SK-N-SH (cell line): ENCODE measurements around the gene NCS1. TPM values are rescaled to one million over a fixed set of nuclear protein-coding genes. Genes with fewer than 3 reads are reported as not detected.

Experiments used
- CTCF ChIA-PET: fragments of 300-600, 350-600 bp; formaldehyde crosslinking; extraction: SDS; loops from one replicate; lab custom pipeline; 2021; lab: Yijun Ruan, JAX
- POLR2A ChIA-PET: fragments of 350-600 bp; sonication (Branson Sonifier 250); formaldehyde crosslinking; extraction: SDS; loops from one replicate; lab custom pipeline; 2020; ENCODE audit warnings: antibody characterized with exemption, inconsistent platforms; lab: Yijun Ruan, JAX
- DNase-seq: peaks from one replicate; pipeline ENCODE4 v3.0.0; 2012
- H2AFZ ChIP-seq: fragments of 200-600 bp; sonication (generic); 2 replicates; pipeline ENCODE4 v1.8.1; 2016; ENCODE audit warnings: antibody characterized with exemption, mild to moderate bottlenecking, low read depth
- H3F3A ChIP-seq: fragments of 200-600 bp; sonication (generic); replicated peaks from 2 replicates; pipeline ENCODE3; 2016; ENCODE audit warnings: antibody characterized with exemption, mild to moderate bottlenecking; ENCODE audit not compliant: insufficient read depth
- H3K27ac ChIP-seq, 2 experiments: fragments of 200-500 bp in 1 of 2; fragments of 200-600 bp in 1 of 2; sonication (Bioruptor generic) in 1 of 2; sonication (generic), shearing (Covaris generic) in 1 of 2; 2 replicates each; pipeline versions ENCODE4 v1.5.1 to v1.6.1; 2014 to 2016; ENCODE audit warnings: low read depth in 2 of 2, inconsistent platforms in 1 of 2, low read length in 1 of 2, mild to moderate bottlenecking in 1 of 2, mixed read lengths in 1 of 2
- H3K27me3 ChIP-seq: fragments of 200-600 bp; sonication (generic), shearing (Covaris generic); 2 replicates; pipeline ENCODE4 v1.6.1; 2016; ENCODE audit warnings: mixed run types; ENCODE audit not compliant: insufficient read depth
- H3K36me3 ChIP-seq, 2 experiments: fragments of 200-500 bp in 1 of 2; fragments of 200-600 bp in 1 of 2; sonication (Bioruptor generic) in 1 of 2; sonication (generic) in 1 of 2; replicated peaks in 1 of 2; 2 replicates each; pipeline versions ENCODE3 to v1.5.1; 2014 to 2016; ENCODE audit warnings: low read length in 1 of 2, mild to moderate bottlenecking in 1 of 2; ENCODE audit not compliant: insufficient read depth in 2 of 2, control insufficient read depth in 1 of 2
- H3K4me1 ChIP-seq, 2 experiments: fragments of 200-500 bp in 1 of 2; fragments of 200-600 bp in 1 of 2; sonication (Bioruptor generic) in 1 of 2; sonication (generic), shearing (Covaris generic) in 1 of 2; 2 replicates each; pipeline versions ENCODE4 v1.5.1 to v1.6.1; 2014 to 2016; ENCODE audit warnings: low read depth in 1 of 2, low read length in 1 of 2, mixed run types in 1 of 2; ENCODE audit not compliant: insufficient read depth in 2 of 2, control insufficient read depth in 1 of 2
- H3K4me2 ChIP-seq: fragments of 200-600 bp; sonication (generic), shearing (Covaris generic); 2 replicates; pipeline ENCODE4 v1.6.1; 2017; ENCODE audit warnings: mixed run types
- H3K4me3 ChIP-seq, 2 experiments: fragments of 200-500 bp in 1 of 2; fragments of 200-600 bp in 1 of 2; sonication (Bioruptor generic) in 1 of 2; sonication (generic), shearing (Covaris generic) in 1 of 2; 2 replicates each; pipeline versions ENCODE4 v1.5.1 to v1.8.1; 2014 to 2016; ENCODE audit warnings: low read depth in 2 of 2, inconsistent platforms in 1 of 2, low read length in 1 of 2, mild to moderate bottlenecking in 1 of 2, mixed read lengths in 1 of 2, moderate library complexity in 1 of 2
- H3K79me2 ChIP-seq: fragments of 200-600 bp; sonication (generic); 2 replicates; pipeline ENCODE4 v1.8.1; 2017; ENCODE audit warnings: mild to moderate bottlenecking; ENCODE audit not compliant: insufficient read depth
- H3K9ac ChIP-seq: fragments of 200-600 bp; sonication (generic); 2 replicates; pipeline ENCODE4 v1.6.1; 2017; ENCODE audit warnings: mixed run types
- H3K9me2 ChIP-seq: fragments of 200-600 bp; sonication (generic); 2 replicates; pipeline ENCODE4 v1.6.1; 2017; ENCODE audit warnings: mixed run types
- H3K9me3 ChIP-seq: fragments of 200-600 bp; sonication (generic); 2 replicates; pipeline ENCODE4 v1.6.1; 2017; ENCODE audit warnings: mixed run types, mild to moderate bottlenecking, moderate library complexity
- H4K20me1 ChIP-seq: fragments of 200-600 bp; sonication (generic); 2 replicates; pipeline ENCODE4 v1.6.1; 2017; ENCODE audit warnings: mild to moderate bottlenecking, mixed run types; ENCODE audit not compliant: insufficient read depth
- ELF1 ChIP-seq: IDR thresholded peaks from 2 replicates; pipeline ENCODE4 v1.4.0; 2012
- EP300 ChIP-seq, 2 experiments: IDR thresholded peaks; 2 replicates each; pipeline versions ENCODE4 v1.4.0 to v1.6.1; 2012; ENCODE audit warnings: borderline replicate concordance in 1 of 2, low read depth in 1 of 2, low read length in 1 of 2
- FOXM1 ChIP-seq: IDR thresholded peaks from 2 replicates; pipeline ENCODE4 v1.4.0; 2012; ENCODE audit warnings: low read depth, mild to moderate bottlenecking
- GABPA ChIP-seq: IDR thresholded peaks from 2 replicates; pipeline ENCODE4 v1.4.0; 2012; ENCODE audit warnings: low read depth, mild to moderate bottlenecking
- IRF3 ChIP-seq: fragments of 150-350 bp; IDR thresholded peaks from 2 replicates; pipeline ENCODE4 v1.6.1; 2016; ENCODE audit warnings: mild to moderate bottlenecking, low read depth, low read length
- JUND ChIP-seq: IDR thresholded peaks from 2 replicates; pipeline ENCODE4 v1.4.0; 2012
- MAX ChIP-seq: IDR thresholded peaks from 2 replicates; pipeline ENCODE4 v1.4.0; 2012; ENCODE audit warnings: low read depth
- NFIC ChIP-seq: IDR thresholded peaks from 2 replicates; pipeline ENCODE4 v1.4.0; 2012; ENCODE audit warnings: borderline replicate concordance
- NRF1 ChIP-seq: IDR thresholded peaks from 2 replicates; pipeline ENCODE4 v1.6.1; 2012; ENCODE audit warnings: low read depth, mild to moderate bottlenecking, low read length
- RAD21 ChIP-seq: IDR thresholded peaks from 2 replicates; pipeline ENCODE4 v1.6.1; 2012; ENCODE audit warnings: mild to moderate bottlenecking, low read length
- REST ChIP-seq: IDR thresholded peaks from 2 replicates; pipeline ENCODE4 v1.6.1; 2012; ENCODE audit warnings: mild to moderate bottlenecking, low read depth, low read length, moderate library complexity
- RFX5 ChIP-seq: IDR thresholded peaks from 2 replicates; pipeline ENCODE4 v1.6.1; 2012; ENCODE audit warnings: mild to moderate bottlenecking, improper control_type of control experiment, low read length
- RXRA ChIP-seq: IDR thresholded peaks from 2 replicates; pipeline ENCODE4 v1.4.0; 2012; ENCODE audit warnings: low read depth, mild to moderate bottlenecking, borderline replicate concordance
- SMC3 ChIP-seq: IDR thresholded peaks from 2 replicates; pipeline ENCODE4 v1.6.1; 2012; ENCODE audit warnings: low read depth, low read length, improper control_type of control experiment
- TEAD4 ChIP-seq: IDR thresholded peaks from 2 replicates; pipeline ENCODE4 v1.4.0; 2012; ENCODE audit warnings: mild to moderate bottlenecking, borderline replicate concordance; ENCODE audit not compliant: insufficient read depth
- USF1 ChIP-seq: IDR thresholded peaks from 2 replicates; pipeline ENCODE4 v1.4.0; 2012; ENCODE audit warnings: low read depth, borderline replicate concordance
- USF2 ChIP-seq: fragments of 150-350 bp; IDR thresholded peaks from 2 replicates; pipeline ENCODE4 v1.6.1; 2017; ENCODE audit warnings: antibody characterized with exemption, low read length, low read depth, borderline replicate concordance
- YY1 ChIP-seq: IDR thresholded peaks from 2 replicates; pipeline ENCODE4 v1.4.0; 2012; ENCODE audit warnings: low read depth, mild to moderate bottlenecking
- ZBTB33 ChIP-seq: IDR thresholded peaks from 2 replicates; pipeline ENCODE4 v1.4.0; 2012; ENCODE audit warnings: low read depth, borderline replicate concordance
- WGBS: methylation state at CpG from one replicate; pipeline ENCODE4 v1.1.6; 2017; ENCODE audit warnings: low lambda C conversion rate; 5-methylcytosine and 5-hydroxymethylcytosine counted together
- polyA plus RNA-seq, 3 experiments: library from polyadenylated mRNA; depleted of rRNA; stranded (reverse); fragments of >200 nt; gene quantifications; 2 replicates each; pipeline ENCODE4 v1.2.3, GENCODE V29; 2012

Gene NCS1
- polyA plus RNA-seq, 1 of the 3 experiments (the other 2 are of a cell fraction): 40.6 TPM

GRCh38 chr9:130205912-130206311 lies 33.7 kb downstream of the NCS1 start (continued):
- TF ChIP-seq REST (no peak), YY1 (no peak), NRF1 (no peak), RXRA (no peak), GABPA (no peak)
- TF ChIP-seq, all 33 proteins: peak for 0

GRCh38 chr9:130206579-130206978 lies 34.4 kb downstream of the NCS1 start:
- Histone ChIP-seq H3F3A (no peaks in the 10 kb centered on the region), H3K4me3 (no peak overlapping the region), H4K20me1 (peaks cover 13% of the 10 kb centered on the region; the same call in 1 of the 2 replicates), H3K9me2 (no peaks in the 10 kb centered on the region), H3K9ac (no peak overlapping the region), H3K27ac (no peak overlapping the region), H3K4me2 (no peak overlapping the region), H3K4me1 (peaks cover 0 to 19% of the 10 kb centered on the region in 2 experiments; a peak in 2 of 4 replicates), H3K79me2 (peaks cover 45% of the 10 kb centered on the region; the same call in 1 of the 2 replicates), H3K9me3 (no peaks in the 10 kb centered on the region), H2AFZ (no peak overlapping the region), H3K27me3 (no peaks in the 10 kb centered on the region), H3K36me3 (no peaks in the 10 kb centered on the region)
- CTCF ChIA-PET: interaction anchor here (1.0 to 2.0 kb wide), 6 partner anchors 13 to 138 kb away, joined by 3 to 5 read pairs (median 3); no protein-coding TSS in a partner anchor
- POLR2A ChIA-PET: no interaction called here
- no peak for DNase-seq
- TF ChIP-seq RAD21 (no peak), REST (no peak), SMC3 (no peak), EP300 (IDR thresholded peaks at IDR 0.05; ENCODE audit: borderline replicate concordance in 1 of 2, low read depth in 1 of 2, low read length in 1 of 2) (no peak), NFIC (no peak), ZBTB33 (no peak), MAX (no peak), YY1 (no peak), FOXM1 (no peak), USF1 (no peak), RFX5 (no peak), TEAD4 (no peak), ELF1 (no peak), RXRA (no peak), IRF3 (no peak), USF2 (no peak), JUND (no peak)
- WGBS: 88% methylated on average over 14 of the region's 16 CpGs
